ENCODE results near the gene GUCD1. TPM values are rescaled to one million over a fixed set of nuclear protein-coding genes. Genes with fewer than 3 reads are reported as not detected.

Gene GUCD1
- total and polyA plus RNA-seq, 2 donors from 2014 or later: 111 to 150 TPM

DNA sequence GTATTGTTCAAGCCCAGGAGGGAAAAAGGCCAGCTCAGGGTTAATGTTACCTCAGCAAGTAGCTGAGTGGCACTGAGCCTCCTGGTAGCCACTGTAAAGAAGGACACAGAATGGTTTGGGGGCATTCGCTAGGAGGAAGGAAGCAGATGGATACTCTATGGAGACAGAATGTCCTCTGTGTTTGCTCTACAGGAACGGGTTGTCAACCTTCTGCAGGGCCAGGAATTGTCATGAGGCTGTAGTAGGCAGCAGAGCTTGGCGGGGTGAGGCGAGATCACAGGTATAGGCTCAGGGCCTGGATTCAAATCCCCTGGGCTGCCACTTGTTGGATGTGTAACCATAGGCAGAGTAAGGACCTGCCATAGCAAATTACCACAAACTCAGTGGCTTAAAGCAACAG is 40.9 kb upstream of the GUCD1 start:
- H3K9me3 ChIP-seq (ENCODE audit: control insufficient read depth in 2 of 3, insufficient read depth in 1 of 3, low read length in 3 of 3): no peaks in the 10 kb centered on the region
- no peaks in the 10 kb centered on the region for H3K36me3 ChIP-seq (ENCODE audit: control insufficient read depth in 2 of 3, insufficient read depth in 3 of 3, low read length in 3 of 3)
- H3K4me1 ChIP-seq (ENCODE audit: control insufficient read depth in 2 of 3, insufficient read depth in 2 of 3, low read depth in 1 of 3, low read length in 3 of 3): peaks cover 0 to 21% (median 20%) of the 10 kb centered on the region in 3 donors
- no peaks in the 10 kb centered on the region for H3K27me3 ChIP-seq (ENCODE audit: control insufficient read depth, insufficient read depth, low read length)
- DNase-seq: peak in 1 of 5 donors; percentile 30
- intact Hi-C loops (cut with DNase I): no loop called here
- FAIRE-seq: no peak
- H3K27ac ChIP-seq (ENCODE audit: low read depth in 2 of 2, low read length in 2 of 2): no peak overlapping the region
- TF ChIP-seq, protein P1, sequence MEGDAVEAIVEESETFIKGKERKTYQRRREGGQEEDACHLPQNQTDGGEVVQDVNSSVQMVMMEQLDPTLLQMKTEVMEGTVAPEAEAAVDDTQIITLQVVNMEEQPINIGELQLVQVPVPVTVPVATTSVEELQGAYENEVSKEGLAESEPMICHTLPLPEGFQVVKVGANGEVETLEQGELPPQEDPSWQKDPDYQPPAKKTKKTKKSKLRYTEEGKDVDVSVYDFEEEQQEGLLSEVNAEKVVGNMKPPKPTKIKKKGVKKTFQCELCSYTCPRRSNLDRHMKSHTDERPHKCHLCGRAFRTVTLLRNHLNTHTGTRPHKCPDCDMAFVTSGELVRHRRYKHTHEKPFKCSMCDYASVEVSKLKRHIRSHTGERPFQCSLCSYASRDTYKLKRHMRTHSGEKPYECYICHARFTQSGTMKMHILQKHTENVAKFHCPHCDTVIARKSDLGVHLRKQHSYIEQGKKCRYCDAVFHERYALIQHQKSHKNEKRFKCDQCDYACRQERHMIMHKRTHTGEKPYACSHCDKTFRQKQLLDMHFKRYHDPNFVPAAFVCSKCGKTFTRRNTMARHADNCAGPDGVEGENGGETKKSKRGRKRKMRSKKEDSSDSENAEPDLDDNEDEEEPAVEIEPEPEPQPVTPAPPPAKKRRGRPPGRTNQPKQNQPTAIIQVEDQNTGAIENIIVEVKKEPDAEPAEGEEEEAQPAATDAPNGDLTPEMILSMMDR (IDR thresholded peaks at IDR 0.05; ENCODE audit: borderline replicate concordance, extremely low read depth, insufficient read depth): no peak
- H3K9ac ChIP-seq (ENCODE audit: low read length in 3 of 3): no peak overlapping the region
- H3K4me3 ChIP-seq (ENCODE audit: low read length in 3 of 3): no peak overlapping the region

DNA sequence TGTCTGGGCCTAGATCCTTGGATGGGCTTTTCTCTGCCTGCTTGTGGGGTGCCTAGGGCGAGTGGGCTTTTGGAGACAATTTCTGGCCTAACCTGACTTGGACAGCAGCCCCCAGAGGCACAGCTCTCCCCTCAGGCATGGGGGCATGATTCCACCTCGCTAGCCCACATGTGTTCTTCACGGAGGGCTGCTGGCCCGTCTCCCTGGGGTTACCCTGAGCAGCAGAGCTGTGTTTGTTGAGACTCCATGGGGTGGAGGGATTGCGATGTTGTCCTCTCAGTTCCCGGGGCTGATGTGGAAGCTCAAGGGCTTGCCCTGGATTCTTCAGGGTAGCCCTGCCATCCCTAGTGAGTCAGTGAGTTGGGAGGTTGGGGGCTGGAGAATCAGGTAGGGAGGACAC is 40.3 kb upstream of the GUCD1 start:
- TF ChIP-seq, protein P1 (IDR thresholded peaks at IDR 0.05; ENCODE audit: borderline replicate concordance, extremely low read depth, insufficient read depth): no peak
- H3K9me3 ChIP-seq (ENCODE audit: control insufficient read depth in 2 of 3, insufficient read depth in 1 of 3, low read length in 3 of 3): no peaks in the 10 kb centered on the region
- peak in 1 of 5 donors; percentile 41 for DNase-seq
- no peak overlapping the region for H3K27ac ChIP-seq (ENCODE audit: low read depth in 2 of 2, low read length in 2 of 2)
- intact Hi-C loops (cut with DNase I): no loop called here
- H3K27me3 ChIP-seq (ENCODE audit: control insufficient read depth, insufficient read depth, low read length): no peaks in the 10 kb centered on the region
- H3K4me1 ChIP-seq (ENCODE audit: control insufficient read depth in 2 of 3, insufficient read depth in 2 of 3, low read depth in 1 of 3, low read length in 3 of 3): peaks cover 0 to 21% (median 17%) of the 10 kb centered on the region in 3 donors
- FAIRE-seq: no peak
- H3K36me3 ChIP-seq (ENCODE audit: control insufficient read depth in 2 of 3, insufficient read depth in 3 of 3, low read length in 3 of 3): no peaks in the 10 kb centered on the region
- no peak overlapping the region for H3K4me3 ChIP-seq (ENCODE audit: low read length in 3 of 3)
- no peak overlapping the region for H3K9ac ChIP-seq (ENCODE audit: low read length in 3 of 3)

DNA sequence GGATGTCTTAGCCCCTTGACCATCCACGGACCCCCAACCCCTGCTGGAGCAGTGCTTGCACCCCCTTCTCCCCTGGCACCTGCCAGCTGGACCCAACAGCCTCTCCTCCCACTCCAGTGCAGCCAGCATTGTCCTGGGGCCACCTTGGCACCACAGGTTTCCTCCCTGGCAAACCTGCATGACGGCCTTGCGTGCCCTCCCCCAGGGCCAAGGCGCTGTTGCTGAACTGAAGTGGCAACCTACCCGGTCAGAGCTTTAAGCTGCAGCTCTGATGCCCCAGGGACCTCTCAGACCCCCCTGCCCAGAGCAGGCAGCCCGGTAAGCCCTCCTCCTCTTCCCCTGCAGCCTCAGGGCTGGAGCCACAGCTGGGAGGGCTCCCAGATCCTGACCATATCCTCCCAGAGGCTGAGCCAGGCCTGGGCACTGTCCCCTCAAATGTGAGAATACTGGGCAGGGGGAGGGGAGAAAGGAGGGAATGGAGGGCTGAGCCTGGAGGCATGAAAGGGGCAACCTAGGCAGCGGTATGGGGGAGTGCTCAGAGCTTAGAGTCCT is 39.7 kb upstream of the GUCD1 start:
- Histone ChIP-seq H3K27me3 (ENCODE audit: control insufficient read depth, insufficient read depth, low read length) (no peaks in the 10 kb centered on the region), H3K9me3 (ENCODE audit: control insufficient read depth in 2 of 3, insufficient read depth in 1 of 3, low read length in 3 of 3) (no peaks in the 10 kb centered on the region)

More for the DNA sequence above, 39.7 kb upstream of the GUCD1 start:
- DNase-seq (peak in 3 of 5 donors; percentile 42 to 77 (median 68)), FAIRE-seq (no peak)
- intact Hi-C loops (cut with DNase I): no loop called here
- TF ChIP-seq, protein P1 (IDR thresholded peaks at IDR 0.05; ENCODE audit: borderline replicate concordance, extremely low read depth, insufficient read depth): no peak
- H3K9ac ChIP-seq (ENCODE audit: low read length in 3 of 3): no peak overlapping the region
- H3K4me3 ChIP-seq (ENCODE audit: low read length in 3 of 3): no peak overlapping the region
- peak overlapping the region; percentile 4 to 52 for H3K27ac ChIP-seq (ENCODE audit: low read depth in 2 of 2, low read length in 2 of 2)
- peaks cover 0 to 22% (median 15%) of the 10 kb centered on the region in 3 donors for H3K4me1 ChIP-seq (ENCODE audit: control insufficient read depth in 2 of 3, insufficient read depth in 2 of 3, low read depth in 1 of 3, low read length in 3 of 3)
- no peaks in the 10 kb centered on the region for H3K36me3 ChIP-seq (ENCODE audit: control insufficient read depth in 2 of 3, insufficient read depth in 3 of 3, low read length in 3 of 3)
